Measurements from ENCODE around the gene SLC7A1. TPM values are rescaled to one million over a fixed set of nuclear protein-coding genes. Genes with fewer than 3 reads are reported as not detected.

Gene SLC7A1
- total and polyA plus RNA-seq, 2 experiments from 2014 or later: 23.0 to 74.7 TPM

DNA sequence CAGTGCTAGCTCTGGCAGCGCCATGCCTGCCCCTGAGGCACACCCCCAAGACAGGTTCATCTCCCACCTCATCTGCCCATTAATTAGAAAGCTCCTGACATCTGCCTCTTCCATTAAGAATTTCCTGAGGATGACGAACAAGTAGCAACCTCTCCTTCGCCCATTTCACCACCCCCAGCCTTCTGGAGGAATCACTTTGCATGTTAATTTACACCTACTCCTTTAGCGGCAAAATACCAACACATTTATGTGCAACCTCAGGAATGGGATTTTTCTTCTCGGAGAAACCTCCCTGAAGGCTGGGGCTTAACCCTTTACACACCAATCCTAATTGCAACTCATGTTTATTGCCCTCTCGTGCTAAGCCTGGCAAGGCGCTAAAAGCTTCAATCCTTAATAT is 13.8 kb downstream of the SLC7A1 start:
- Mint-ChIP-seq H3K27ac (peak overlapping the region; percentile 19; the same call in 1 of the 2 replicates), H3K36me3 (ENCODE audit: low read depth) (peaks cover 28% of the 10 kb centered on the region), H3K4me3 (peak overlapping the region; percentile 49), H3K4me1 (peaks cover 72% of the 10 kb centered on the region), H3K27me3 (ENCODE audit: insufficient read depth, low read depth, poor library complexity) (peaks cover 7% of the 10 kb centered on the region), H3K9me3 (no peaks in the 10 kb centered on the region; the same call in 2 of the 3 replicates)
- Histone ChIP-seq H4K20me1 (replicated peaks; ENCODE audit: insufficient read depth) (peaks cover 78% of the 10 kb centered on the region), H3K4me3 (peak overlapping the region; percentile 31), H3F3A (replicated peaks; ENCODE audit: low read depth) (no peaks in the 10 kb centered on the region), H3K9me2 (ENCODE audit: insufficient read depth) (no peaks in the 10 kb centered on the region), H3K4me1 (ENCODE audit: insufficient read depth) (peaks cover 68% of the 10 kb centered on the region), H3K79me2 (replicated peaks; ENCODE audit: insufficient read depth) (peaks cover 100% of the 10 kb centered on the region), H3K27ac (ENCODE audit: low read depth) (peak overlapping the region; percentile 59; the same call in 1 of the 2 replicates), H2AFZ (no peak overlapping the region), H3K4me2 (peak overlapping the region; percentile 73), H3K27me3 (ENCODE audit: insufficient read depth) (no peaks in the 10 kb centered on the region), H3K36me3 (ENCODE audit: insufficient read depth) (no peaks in the 10 kb centered on the region)
- ATAC-seq (peak; percentile 10; the same call in 2 of the 3 replicates), DNase-seq (ENCODE audit: low spot score) (peak; percentile 50)
- no peak for TF ChIP-seq EZH2 (IDR thresholded peaks at IDR 0.05; ENCODE audit: low read depth, unreplicated experiment)
- no peak for TF ChIP-seq REST (IDR thresholded peaks at IDR 0.05; ENCODE audit: unreplicated experiment)
- TF ChIP-seq EZH2phosphoT487 (IDR thresholded peaks at IDR 0.05; ENCODE audit: unreplicated experiment): no peak
- no peak for TF ChIP-seq POLR2AphosphoS5 (IDR thresholded peaks at IDR 0.05; ENCODE audit: low read depth)
- TF ChIP-seq ETS1 (IDR thresholded peaks at IDR 0.05): no peak
- TF ChIP-seq, protein P1, sequence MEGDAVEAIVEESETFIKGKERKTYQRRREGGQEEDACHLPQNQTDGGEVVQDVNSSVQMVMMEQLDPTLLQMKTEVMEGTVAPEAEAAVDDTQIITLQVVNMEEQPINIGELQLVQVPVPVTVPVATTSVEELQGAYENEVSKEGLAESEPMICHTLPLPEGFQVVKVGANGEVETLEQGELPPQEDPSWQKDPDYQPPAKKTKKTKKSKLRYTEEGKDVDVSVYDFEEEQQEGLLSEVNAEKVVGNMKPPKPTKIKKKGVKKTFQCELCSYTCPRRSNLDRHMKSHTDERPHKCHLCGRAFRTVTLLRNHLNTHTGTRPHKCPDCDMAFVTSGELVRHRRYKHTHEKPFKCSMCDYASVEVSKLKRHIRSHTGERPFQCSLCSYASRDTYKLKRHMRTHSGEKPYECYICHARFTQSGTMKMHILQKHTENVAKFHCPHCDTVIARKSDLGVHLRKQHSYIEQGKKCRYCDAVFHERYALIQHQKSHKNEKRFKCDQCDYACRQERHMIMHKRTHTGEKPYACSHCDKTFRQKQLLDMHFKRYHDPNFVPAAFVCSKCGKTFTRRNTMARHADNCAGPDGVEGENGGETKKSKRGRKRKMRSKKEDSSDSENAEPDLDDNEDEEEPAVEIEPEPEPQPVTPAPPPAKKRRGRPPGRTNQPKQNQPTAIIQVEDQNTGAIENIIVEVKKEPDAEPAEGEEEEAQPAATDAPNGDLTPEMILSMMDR (conservative IDR thresholded peaks at IDR 0.05; ENCODE audit: low read depth in 2 of 2): no peak
- no peak for TF ChIP-seq ZNF114 (CRISPR knock-in tag; IDR thresholded peaks at IDR 0.05)
- TF ChIP-seq ZNF331 (CRISPR knock-in tag; IDR thresholded peaks at IDR 0.05; ENCODE audit: low read depth): no peak
- no peak for TF ChIP-seq JUNB (IDR thresholded peaks at IDR 0.05; ENCODE audit: unreplicated experiment)
- no peak for TF ChIP-seq CREB1 (CRISPR knock-in tag; IDR thresholded peaks at IDR 0.05; ENCODE audit: low read depth)
- TF ChIP-seq NANOG (IDR thresholded peaks at IDR 0.05; ENCODE audit: borderline replicate concordance): no peak
- TF ChIP-seq ZNF462 (CRISPR knock-in tag; IDR thresholded peaks at IDR 0.05): no peak
- no peak for TF ChIP-seq STAT1 (IDR thresholded peaks at IDR 0.05; ENCODE audit: unreplicated experiment)
